ENCODE results near the gene C9orf72.

- TF ChIP-seq CTCF (conservative IDR thresholded peaks at IDR 0.05; ENCODE audit: low read depth, low read length): no peak
- no peak for TF ChIP-seq RAD21 (IDR thresholded peaks at IDR 0.05; ENCODE audit: low read length)
- TF ChIP-seq CHD1 (IDR thresholded peaks at IDR 0.05; ENCODE audit: low read depth, low read length): no peak
- no peak for TF ChIP-seq POLR2A (IDR thresholded peaks at IDR 0.05; ENCODE audit: low read depth, low read length)
- TF ChIP-seq MXI1 (IDR thresholded peaks at IDR 0.05; ENCODE audit: borderline replicate concordance, low read depth, low read length): no peak
- no peak for TF ChIP-seq BHLHE40 (IDR thresholded peaks at IDR 0.05; ENCODE audit: low read depth, low read length)
- TF ChIP-seq RCOR1 (IDR thresholded peaks at IDR 0.05; ENCODE audit: insufficient replicate concordance, low read length): no peak
- TF ChIP-seq RFX5 (IDR thresholded peaks at IDR 0.05; ENCODE audit: low read depth, low read length): no peak
- TF ChIP-seq USF2 (IDR thresholded peaks at IDR 0.05; ENCODE audit: low read depth, low read length): no peak
- no peak for TF ChIP-seq FOS (IDR thresholded peaks at IDR 0.05; ENCODE audit: low read depth, low read length)
- TF ChIP-seq CEBPB (IDR thresholded peaks at IDR 0.05; ENCODE audit: low read depth, low read length): no peak
- TF ChIP-seq SMC3 (IDR thresholded peaks at IDR 0.05; ENCODE audit: low read depth, low read length): no peak
These were observed 69.7 kb downstream of the C9orf72 start for GRCh38 chr9:27503623-27504022.
